Fibroblast of villous mesenchyme (primary cell): Measurements from ENCODE around the gene CSMD2. TPM values are rescaled to one million over a fixed set of nuclear protein-coding genes. Genes with fewer than 3 reads are reported as not detected.
A peak's percentile ranks its signal among the peaks of the same experiment; 100 is the strongest.

ENCODE experiments used
- DNase-seq: peaks from one replicate; pipeline ENCODE4 v3.0.0-alpha.2; 2010; ENCODE audit warnings: low read depth
- H3K4me3 ChIP-seq: 2 replicates; pipeline ENCODE4 v1.5.1; 2011; ENCODE audit warnings: low read depth, mild to moderate bottlenecking, low read length
- total RNA-seq: library from RNA; depleted of rRNA; stranded (reverse); fragments of >200 nt; gene quantifications from 2 replicates; pipeline ENCODE4 v1.2.3, GENCODE V29; 2012
- TF ChIP-seq, protein P1 (sequence below): IDR thresholded peaks from 2 replicates; pipeline ENCODE4 v1.5.1; 2012; ENCODE audit warnings: low read depth, mild to moderate bottlenecking, low read length; ENCODE audit not compliant: insufficient read depth

Gene CSMD2
- 1.3 and 3.0 TPM in 2 replicates for total RNA-seq

DNA sequence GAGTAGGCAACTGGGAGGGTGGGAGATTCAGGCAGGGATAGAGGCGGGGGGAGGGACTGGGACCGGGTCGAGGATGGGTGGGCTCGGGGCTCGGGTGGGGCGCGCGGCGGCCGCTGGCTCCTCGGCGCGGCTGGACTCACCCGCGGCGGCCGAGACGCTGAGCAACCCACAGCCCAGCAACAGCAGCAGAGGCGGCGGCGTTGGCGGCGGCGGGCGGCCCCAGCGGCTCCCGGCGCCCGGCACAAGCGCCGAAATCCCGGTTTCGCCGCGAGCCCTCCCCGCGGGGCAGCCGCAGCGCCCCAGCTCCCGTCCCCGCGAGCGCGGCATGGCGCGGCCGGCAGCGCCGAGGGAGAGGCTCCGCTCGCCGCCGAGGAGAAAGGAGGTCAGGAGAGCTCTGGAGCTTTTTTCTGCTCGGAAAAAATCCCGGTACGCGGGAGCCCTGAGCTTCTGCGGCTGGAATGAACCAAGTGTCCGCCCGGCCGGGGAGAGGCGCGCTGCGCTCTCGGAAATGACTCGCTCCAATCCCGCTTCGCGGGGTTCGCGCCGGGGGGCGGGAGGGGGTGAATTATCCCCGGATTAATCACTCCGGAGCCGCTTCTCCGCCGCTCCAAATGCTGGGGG is at the start of gene CSMD2:
CSMD2 (minus strand) TSS at position 460 of the 621 bp plus-strand sequence; CDS start at position 327, 133 bp downstream.
- DNase-seq = peak; percentile 34
- TF ChIP-seq, protein P1, sequence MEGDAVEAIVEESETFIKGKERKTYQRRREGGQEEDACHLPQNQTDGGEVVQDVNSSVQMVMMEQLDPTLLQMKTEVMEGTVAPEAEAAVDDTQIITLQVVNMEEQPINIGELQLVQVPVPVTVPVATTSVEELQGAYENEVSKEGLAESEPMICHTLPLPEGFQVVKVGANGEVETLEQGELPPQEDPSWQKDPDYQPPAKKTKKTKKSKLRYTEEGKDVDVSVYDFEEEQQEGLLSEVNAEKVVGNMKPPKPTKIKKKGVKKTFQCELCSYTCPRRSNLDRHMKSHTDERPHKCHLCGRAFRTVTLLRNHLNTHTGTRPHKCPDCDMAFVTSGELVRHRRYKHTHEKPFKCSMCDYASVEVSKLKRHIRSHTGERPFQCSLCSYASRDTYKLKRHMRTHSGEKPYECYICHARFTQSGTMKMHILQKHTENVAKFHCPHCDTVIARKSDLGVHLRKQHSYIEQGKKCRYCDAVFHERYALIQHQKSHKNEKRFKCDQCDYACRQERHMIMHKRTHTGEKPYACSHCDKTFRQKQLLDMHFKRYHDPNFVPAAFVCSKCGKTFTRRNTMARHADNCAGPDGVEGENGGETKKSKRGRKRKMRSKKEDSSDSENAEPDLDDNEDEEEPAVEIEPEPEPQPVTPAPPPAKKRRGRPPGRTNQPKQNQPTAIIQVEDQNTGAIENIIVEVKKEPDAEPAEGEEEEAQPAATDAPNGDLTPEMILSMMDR = no peak
- peak within 1 kb of the TSS; percentile 33 for H3K4me3 ChIP-seq

DNA sequence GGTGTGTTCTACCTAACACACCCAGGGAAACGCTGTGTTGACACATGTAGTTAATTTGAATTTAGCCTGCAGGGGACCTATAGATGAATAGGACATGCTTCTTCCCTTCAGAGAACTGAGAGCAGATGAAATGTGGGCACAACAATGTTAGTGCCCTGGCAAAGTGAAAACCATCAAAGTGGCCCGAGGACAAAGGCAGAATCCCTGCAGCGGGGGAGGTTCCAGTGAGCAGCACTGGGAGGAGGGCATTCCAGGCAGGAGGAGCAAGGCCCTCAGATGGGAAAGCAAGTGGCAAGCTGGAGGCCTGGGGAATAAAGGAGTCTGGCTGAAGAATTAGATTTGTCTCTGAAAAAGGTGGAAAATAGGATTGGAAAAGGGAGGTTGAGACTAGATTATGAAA is 48.9 kb upstream of the CSMD2 start:
- no peak for DNase-seq
- TF ChIP-seq, protein P1 = no peak
- no peak overlapping the region for H3K4me3 ChIP-seq

- TF ChIP-seq, protein P1 = no peak
- no peak overlapping the region for H3K4me3 ChIP-seq
- no peak for DNase-seq
Measured at GRCh38 chr1:34212673-34213072, 47.6 kb upstream of the CSMD2 start.

DNA sequence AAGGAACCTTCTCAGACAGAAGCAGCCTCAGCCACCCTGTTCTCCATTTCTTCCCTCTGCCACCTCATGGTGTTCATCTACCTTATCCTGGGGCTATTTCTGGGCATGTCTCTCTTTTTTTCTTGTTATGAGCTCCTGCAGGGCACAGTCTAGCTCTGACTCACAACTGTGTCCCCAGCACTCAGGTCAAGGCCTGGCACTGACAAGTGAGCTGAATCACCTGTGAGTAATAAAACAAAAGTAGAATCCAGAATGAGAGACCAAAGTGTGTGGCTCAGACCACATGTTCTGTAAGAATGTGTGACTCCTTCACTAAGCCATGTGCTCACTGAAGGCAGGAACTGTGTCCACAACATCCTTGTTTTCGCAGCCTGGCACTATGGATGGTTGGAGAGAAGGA is 34.9 kb upstream of the CSMD2 start:
- TF ChIP-seq, protein P1 = no peak
- no peak for DNase-seq
- H3K4me3 ChIP-seq = no peak overlapping the region

- H3K4me3 ChIP-seq = no peak overlapping the region
- TF ChIP-seq, protein P1 = no peak
- DNase-seq = no peak
Measured at GRCh38 chr1:34192621-34193020, 27.6 kb upstream of the CSMD2 start.

DNA sequence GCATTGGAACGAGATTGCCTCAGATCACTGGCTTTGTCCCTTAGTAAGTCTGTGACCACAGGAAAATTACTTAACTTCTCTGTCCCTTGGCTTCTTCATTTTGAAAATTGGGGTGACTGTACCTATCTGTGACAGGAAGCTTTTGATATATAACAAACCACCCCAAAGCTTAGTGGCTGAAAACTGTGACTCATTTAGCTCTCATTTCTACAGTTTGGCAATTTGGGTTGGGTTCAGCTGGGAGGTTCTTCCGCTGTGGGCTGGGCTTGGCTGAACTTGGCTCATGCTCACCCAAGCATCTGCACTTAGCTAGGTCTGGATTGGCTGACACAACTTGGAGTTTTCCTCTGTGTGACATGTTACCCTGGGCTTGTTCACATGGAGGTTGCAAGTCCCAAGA is 25.7 kb upstream of the CSMD2 start:
- H3K4me3 ChIP-seq = no peak overlapping the region
- TF ChIP-seq, protein P1 = no peak
- DNase-seq = no peak

DNA sequence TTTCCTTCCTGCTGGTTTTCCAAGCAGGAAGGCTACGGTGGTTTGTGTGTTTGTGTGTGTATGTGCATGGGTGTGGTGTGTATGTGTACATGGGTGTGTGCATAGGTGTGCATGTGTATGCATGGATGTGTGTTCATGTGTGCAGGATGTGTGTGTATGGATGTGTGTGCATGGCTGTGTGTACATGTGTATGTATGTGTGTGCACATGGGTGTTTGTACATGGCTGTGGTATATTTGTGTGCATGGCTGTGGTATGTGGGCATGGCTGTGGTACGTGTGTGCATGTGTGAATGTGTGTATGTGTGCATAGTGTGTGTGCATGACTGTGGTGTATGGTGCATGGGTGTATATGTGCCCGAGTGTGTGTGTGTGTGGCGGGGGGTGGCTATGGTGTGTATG is 24.0 kb upstream of the CSMD2 start:
- H3K4me3 ChIP-seq = no peak overlapping the region
- no peak for DNase-seq
- TF ChIP-seq, protein P1 = no peak
